ENCODE measurements around the gene SCUBE2. TPM values are rescaled to one million over a fixed set of nuclear protein-coding genes. Genes with fewer than 3 reads are reported as not detected.

SCUBE2 gene
- total RNA-seq = not detected

- no peak within 1 kb of the TSS for H3K27ac Mint-ChIP-seq
- ChIA-PET POLR2A (no interaction called here), CTCF (interaction anchor here (2.4 to 4.9 kb wide), 2 partner anchors 47 to 416 kb away, joined by 9 to 34 read pairs; no protein-coding TSS in a partner anchor)
- peaks cover 8% of the 10 kb centered on the region for H3K4me1 Mint-ChIP-seq
- DNase-seq = no peak
- no peaks in the 10 kb centered on the region for H3K9me3 Mint-ChIP-seq
- peaks cover 63% of the 10 kb centered on the region for H3K27me3 Mint-ChIP-seq
- no peaks in the 10 kb centered on the region for H3K36me3 Mint-ChIP-seq (ENCODE audit: low read depth)
- H3K4me3 Mint-ChIP-seq = no peak within 1 kb of the TSS
These were observed at the start of gene SCUBE2 for GRCh38 chr11:9091044-9091922. Gene SCUBE2, minus strand, starts transcription at chr11:9091599. Its CDS starts 71 bp downstream, at chr11:9091528.

GRCh38 chr11:9141186-9141585, 49.8 kb upstream of the SCUBE2 start:
- ChIA-PET CTCF (interaction anchor here (1.3 to 1.7 kb wide), 2 partner anchors 125 to 227 kb away, joined by 3 to 5 read pairs; no protein-coding TSS in a partner anchor), POLR2A (no interaction called here)
- H3K9me3 Mint-ChIP-seq = no peaks in the 10 kb centered on the region
- DNase-seq = no peak
- no peaks in the 10 kb centered on the region for H3K36me3 Mint-ChIP-seq (ENCODE audit: low read depth)
- no peaks in the 10 kb centered on the region for H3K27me3 Mint-ChIP-seq
- H3K4me3 Mint-ChIP-seq = no peak overlapping the region
- H3K27ac Mint-ChIP-seq = no peak overlapping the region
- H3K4me1 Mint-ChIP-seq = peaks cover 34% of the 10 kb centered on the region

DNA sequence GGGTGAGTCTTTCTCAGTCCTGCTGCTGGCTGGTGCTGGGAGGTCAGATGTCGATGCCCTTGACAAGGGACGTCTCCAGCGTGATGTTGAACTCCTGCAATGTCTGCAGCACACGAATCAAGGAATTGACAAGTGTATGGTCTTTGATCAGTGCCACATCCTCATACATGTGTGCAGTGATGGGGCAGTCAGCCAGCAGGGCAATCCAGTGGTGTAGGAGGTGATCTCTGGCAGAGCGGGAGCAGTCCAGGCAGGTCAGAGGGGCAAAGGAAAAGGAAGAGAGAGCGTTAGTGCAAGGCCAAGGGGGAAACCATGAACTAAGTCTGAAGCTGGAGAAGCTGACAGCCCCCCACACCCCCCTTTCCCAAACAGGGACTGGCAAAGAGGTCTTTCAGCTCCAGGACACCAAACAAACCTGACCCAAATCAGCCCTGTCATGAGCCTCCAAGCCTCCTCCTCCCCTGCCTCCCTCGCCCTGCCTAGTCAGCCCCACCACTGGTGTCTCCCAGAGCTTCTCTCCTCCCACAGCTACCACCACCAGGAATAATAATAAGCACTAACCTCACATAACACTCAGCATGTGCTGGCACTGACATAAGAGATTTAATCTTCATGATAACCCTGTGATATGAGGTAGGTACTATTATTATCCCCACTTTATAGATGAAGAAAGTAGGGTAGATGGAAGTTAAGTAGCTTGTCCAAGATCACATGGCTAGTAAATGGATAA, 48.4 kb upstream of the SCUBE2 start:
- Mint-ChIP-seq H3K9me3 (no peaks in the 10 kb centered on the region), H3K4me3 (no peak overlapping the region), H3K4me1 (peaks cover 36% of the 10 kb centered on the region), H3K36me3 (ENCODE audit: low read depth) (no peaks in the 10 kb centered on the region), H3K27me3 (no peaks in the 10 kb centered on the region), H3K27ac (no peak overlapping the region)
- POLR2A ChIA-PET = interaction anchor here (1.1 to 1.5 kb wide), 2 partner anchors 125 to 321 kb away, joined by 3 read pairs; partner anchors contain the start of gene ZNF143
- no peak for DNase-seq
- CTCF ChIA-PET = interaction anchor here (1.0 to 1.7 kb wide), 3 partner anchors 10 to 226 kb away, joined by 3 to 8 read pairs (median 5); no protein-coding TSS in a partner anchor

DNA sequence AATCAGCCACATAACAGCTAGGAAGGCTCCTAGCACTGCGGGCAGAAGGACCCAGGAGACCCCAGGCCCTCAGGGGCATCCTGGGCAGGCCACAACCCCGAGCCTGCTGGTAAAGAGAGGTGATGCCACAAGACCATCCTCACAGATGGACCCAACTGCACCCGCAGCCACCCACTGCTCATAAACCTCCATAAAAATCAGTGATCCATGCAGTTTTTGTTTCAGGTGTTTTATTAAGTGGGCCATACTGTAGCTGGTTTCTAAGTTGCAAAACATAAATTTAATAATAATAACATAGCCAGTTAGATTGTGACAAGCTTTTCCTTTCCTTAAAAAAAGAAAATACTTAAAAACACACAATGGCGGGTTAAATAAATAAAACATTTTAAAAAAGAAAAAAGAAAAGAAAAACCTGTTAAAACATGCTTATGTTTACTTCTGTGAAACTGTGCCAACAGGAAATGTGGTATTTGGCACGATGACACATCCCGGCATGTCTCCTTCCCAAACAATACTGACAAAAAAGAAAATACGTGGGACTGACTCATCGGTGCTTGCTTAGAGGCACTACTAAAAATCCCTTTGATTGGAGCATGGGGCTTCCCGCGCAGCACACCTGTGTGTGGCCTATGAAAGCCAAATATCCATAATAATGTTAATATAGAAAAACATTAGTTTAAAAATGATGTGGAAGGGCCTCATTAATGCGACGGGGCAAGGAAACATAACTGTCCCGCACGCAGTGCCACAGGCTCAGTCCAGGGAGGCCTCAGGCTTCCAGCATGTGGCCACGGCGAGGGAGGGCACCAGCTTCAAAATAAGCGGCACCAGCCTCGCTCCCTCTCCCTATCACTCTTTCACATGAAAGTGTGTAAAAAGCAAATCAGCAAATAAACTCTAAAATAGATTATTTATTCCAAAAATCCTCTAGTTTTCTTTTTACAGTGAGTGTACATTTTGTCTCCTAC, 47.5 kb upstream of the SCUBE2 start:
- DNase-seq = peak; percentile 25
- H3K4me3 Mint-ChIP-seq = no peak overlapping the region
- POLR2A ChIA-PET = interaction anchor here (1.0 to 1.6 kb wide), 3 partner anchors 124 to 321 kb away, joined by 3 to 6 read pairs (median 5); partner anchors contain the start of genes TMEM9B and ZNF143
- peak overlapping the region; percentile 22 for H3K27ac Mint-ChIP-seq
- peaks cover 36% of the 10 kb centered on the region for H3K4me1 Mint-ChIP-seq
- no peaks in the 10 kb centered on the region for H3K36me3 Mint-ChIP-seq (ENCODE audit: low read depth)
- no peaks in the 10 kb centered on the region for H3K27me3 Mint-ChIP-seq
- CTCF ChIA-PET = interaction anchor here (0.9 to 4.5 kb wide), 26 partner anchors 8 to 367 kb away, joined by 3 to 149 read pairs (median 7); partner anchors contain the start of gene TMEM9B
- H3K9me3 Mint-ChIP-seq = no peaks in the 10 kb centered on the region

DNA sequence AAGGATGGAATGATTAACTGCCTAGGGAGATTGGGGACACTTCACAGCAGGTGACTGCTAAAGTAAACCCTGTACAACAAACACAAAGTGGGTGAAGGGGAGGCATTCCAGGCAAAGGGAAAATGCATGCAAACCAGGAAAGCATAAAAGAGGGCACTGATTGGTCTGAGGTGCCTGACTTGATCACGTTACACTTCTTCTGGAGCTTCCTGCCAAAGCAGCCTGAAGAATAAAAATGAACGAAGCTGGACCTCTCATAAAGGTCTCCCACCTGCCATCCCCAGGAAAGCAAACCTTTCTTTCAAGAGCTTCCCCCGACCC, 46.7 kb upstream of the SCUBE2 start:
- Mint-ChIP-seq H3K4me1 (peaks cover 36% of the 10 kb centered on the region), H3K9me3 (no peaks in the 10 kb centered on the region), H3K27ac (no peak overlapping the region), H3K36me3 (ENCODE audit: low read depth) (no peaks in the 10 kb centered on the region), H3K4me3 (no peak overlapping the region), H3K27me3 (no peaks in the 10 kb centered on the region)
- POLR2A ChIA-PET = interaction anchor here (1.0 to 1.6 kb wide), 5 partner anchors 121 to 455 kb away, joined by 3 to 9 read pairs (median 5); partner anchors contain the start of genes RPL27A, TMEM9B and ZNF143
- no peak for DNase-seq
- CTCF ChIA-PET = interaction anchor here (0.9 to 4.5 kb wide), 51 partner anchors 8 to 449 kb away, joined by 3 to 149 read pairs (median 5); partner anchors contain the start of genes AKIP1, C11orf16, DENND5A and IPO7

GRCh38 chr11:9137293-9138132, 46.1 kb upstream of the SCUBE2 start:
- peak; percentile 78 for DNase-seq
- Mint-ChIP-seq H3K4me1 (peaks cover 36% of the 10 kb centered on the region), H3K9me3 (no peaks in the 10 kb centered on the region), H3K4me3 (no peak overlapping the region), H3K36me3 (ENCODE audit: low read depth) (no peaks in the 10 kb centered on the region), H3K27me3 (no peaks in the 10 kb centered on the region), H3K27ac (no peak overlapping the region)
- CTCF ChIA-PET = interaction anchor here (0.6 to 4.5 kb wide), 59 partner anchors 9 to 449 kb away, joined by 3 to 149 read pairs (median 4); partner anchors contain the start of genes AKIP1, C11orf16, DENND5A and IPO7
- POLR2A ChIA-PET = interaction anchor here (1.0 to 1.6 kb wide), 5 partner anchors 120 to 455 kb away, joined by 3 to 9 read pairs (median 5); partner anchors contain the start of genes RPL27A, TMEM9B and ZNF143

DNA sequence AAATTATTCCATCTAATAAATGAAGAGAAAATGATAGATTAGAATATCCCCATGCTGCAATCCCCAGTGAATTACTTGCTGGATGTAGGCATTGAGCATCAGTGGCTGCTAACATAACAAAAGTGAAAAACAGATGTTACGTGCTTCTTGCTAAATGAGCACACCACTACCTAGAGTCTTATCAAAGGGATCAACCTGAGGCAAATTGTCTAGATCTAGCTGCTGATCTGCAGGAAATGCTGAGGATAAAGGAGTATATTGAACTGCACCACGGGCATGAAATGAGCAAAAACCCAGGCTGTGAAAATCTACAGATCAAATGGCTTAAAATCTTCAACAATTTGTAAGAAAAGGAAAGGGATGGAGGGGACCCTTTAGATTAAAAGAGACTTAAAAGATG, 45.3 kb upstream of the SCUBE2 start:
- Mint-ChIP-seq H3K9me3 (no peaks in the 10 kb centered on the region), H3K27ac (no peak overlapping the region), H3K27me3 (no peaks in the 10 kb centered on the region), H3K36me3 (ENCODE audit: low read depth) (no peaks in the 10 kb centered on the region), H3K4me1 (peaks cover 36% of the 10 kb centered on the region), H3K4me3 (no peak overlapping the region)
- CTCF ChIA-PET = interaction anchor here (0.6 to 4.5 kb wide), 18 partner anchors 8 to 448 kb away, joined by 3 to 149 read pairs (median 8); partner anchors contain the start of genes AKIP1, IPO7 and TMEM9B
- POLR2A ChIA-PET = no interaction called here
- no peak for DNase-seq

DNA sequence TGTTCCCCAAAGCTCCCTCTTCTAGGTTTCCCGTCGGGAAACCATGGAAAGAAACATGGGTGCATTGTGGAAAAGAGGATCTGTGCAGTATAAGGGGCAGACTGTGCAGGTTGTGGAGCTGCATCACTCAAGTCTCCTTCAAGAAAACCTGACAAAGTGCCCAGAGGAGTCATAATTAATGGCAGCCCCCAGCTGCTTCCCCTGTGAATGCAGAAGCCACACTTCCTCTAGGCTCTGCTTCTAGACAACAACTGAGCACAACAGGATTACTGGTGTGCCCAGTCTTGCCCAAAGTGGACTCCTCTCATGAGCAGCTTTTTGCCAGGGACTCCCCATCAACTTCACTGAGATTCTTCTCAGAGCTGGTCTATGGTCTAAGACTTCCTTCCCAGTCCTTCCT, 42.6 kb upstream of the SCUBE2 start:
- H3K4me1 Mint-ChIP-seq = peaks cover 25% of the 10 kb centered on the region
- POLR2A ChIA-PET = interaction anchor here (0.5 kb wide), 1 partner anchor 222 kb away, joined by 3 read pairs; no protein-coding TSS in a partner anchor
- H3K27me3 Mint-ChIP-seq = no peaks in the 10 kb centered on the region
- no peak overlapping the region for H3K4me3 Mint-ChIP-seq
- DNase-seq = no peak
- H3K36me3 Mint-ChIP-seq (ENCODE audit: low read depth) = no peaks in the 10 kb centered on the region
- CTCF ChIA-PET = interaction anchor here (1.1 kb wide), 1 partner anchor 118 kb away, joined by 3 read pairs; no protein-coding TSS in a partner anchor
- H3K9me3 Mint-ChIP-seq = no peaks in the 10 kb centered on the region
- no peak overlapping the region for H3K27ac Mint-ChIP-seq

GRCh38 chr11:9132203-9132878, 40.9 kb upstream of the SCUBE2 start:
- no peak for DNase-seq
- CTCF ChIA-PET = no interaction called here
- no peaks in the 10 kb centered on the region for H3K27me3 Mint-ChIP-seq
- H3K4me3 Mint-ChIP-seq = no peak overlapping the region
- H3K27ac Mint-ChIP-seq = no peak overlapping the region
- no peaks in the 10 kb centered on the region for H3K9me3 Mint-ChIP-seq
- H3K4me1 Mint-ChIP-seq = peaks cover 13% of the 10 kb centered on the region
- POLR2A ChIA-PET = no interaction called here
- no peaks in the 10 kb centered on the region for H3K36me3 Mint-ChIP-seq (ENCODE audit: low read depth)

GRCh38 chr11:9130297-9130696, 38.9 kb upstream of the SCUBE2 start:
- POLR2A ChIA-PET = no interaction called here
- Mint-ChIP-seq H3K27me3 (no peaks in the 10 kb centered on the region), H3K36me3 (ENCODE audit: low read depth) (no peaks in the 10 kb centered on the region), H3K4me1 (peaks cover 14% of the 10 kb centered on the region), H3K4me3 (no peak overlapping the region), H3K9me3 (no peaks in the 10 kb centered on the region), H3K27ac (no peak overlapping the region)
- CTCF ChIA-PET = interaction anchor here (1.5 to 2.3 kb wide), 2 partner anchors 10 to 113 kb away, joined by 4 to 8 read pairs; no protein-coding TSS in a partner anchor
- no peak for DNase-seq

GRCh38 chr11:9126636-9127035, 35.2 kb upstream of the SCUBE2 start:
- Mint-ChIP-seq H3K36me3 (ENCODE audit: low read depth) (no peaks in the 10 kb centered on the region), H3K27ac (no peak overlapping the region), H3K4me3 (no peak overlapping the region), H3K9me3 (no peaks in the 10 kb centered on the region), H3K4me1 (peaks cover 14% of the 10 kb centered on the region), H3K27me3 (peaks cover 3% of the 10 kb centered on the region)
- no peak for DNase-seq
- POLR2A ChIA-PET = no interaction called here
- CTCF ChIA-PET = interaction anchor here (1.4 to 3.2 kb wide), 2 partner anchors 11 kb away, joined by 5 to 22 read pairs; no protein-coding TSS in a partner anchor

Data from activated CD4-positive, alpha-beta memory T cell treated with anti-CD3 and anti-CD28 coated beads, Interleukin-2, amount 10 ng/mL, durations not matched to agents 7 days and 5 days (primary cell).